ENCODE measurements around the gene RAPGEF5.

GRCh38 chr7:22110881-22111280, 246.1 kb downstream of the RAPGEF5 start:
- TF ChIP-seq CTCF (conservative IDR thresholded peaks at IDR 0.05 in 1 of 2, IDR thresholded peaks at IDR 0.05 in 1 of 2; ENCODE audit: extremely low read depth in 1 of 2, insufficient read depth in 1 of 2, low read depth in 1 of 2, low read length in 2 of 2) (no peak), EZH2 (IDR thresholded peaks at IDR 0.05; ENCODE audit: borderline replicate concordance, low read length) (no peak)
